Sigmoid colon (tissue), 7 donors: ENCODE results near the gene SARM1. TPM values are rescaled to one million over a fixed set of nuclear protein-coding genes. Genes with fewer than 3 reads are reported as not detected.

Source experiments
- DNase-seq: peaks from one replicate; pipeline ENCODE4 v3.0.0-alpha.2; 2019
- H3K27ac ChIP-seq, 4 donors: fragments of 200-600 bp; sonication (generic); one replicate each; pipeline ENCODE4 v1.5.1; 2016 to 2019; ENCODE audit warnings: mild to moderate bottlenecking in 1 of 4
- H3K27me3 ChIP-seq, 3 donors: fragments of 200-600 bp; sonication (generic); one replicate each; pipeline ENCODE4 v1.5.1; 2019; ENCODE audit warnings: mild to moderate bottlenecking in 1 of 3
- H3K36me3 ChIP-seq, 4 donors: fragments of 200-600 bp; sonication (generic); one replicate each; pipeline ENCODE4 v1.5.1; 2016 to 2019
- H3K4me1 ChIP-seq, 4 donors: fragments of 200-600 bp; sonication (generic); one replicate each; pipeline ENCODE4 v1.5.1; 2017 to 2019
- H3K4me3 ChIP-seq, 4 donors: fragments of 200-600 bp; sonication (generic); one replicate each; pipeline ENCODE4 v1.5.1; 2017 to 2019; ENCODE audit warnings: mild to moderate bottlenecking in 2 of 4, moderate library complexity in 1 of 4
- H3K9me3 ChIP-seq, 4 donors: fragments of 200-600 bp in 3 of 4; sonication (generic) in 3 of 4; one replicate each; pipeline versions ENCODE4 v1.5.1 to v1.6.1; 2013 to 2019
- EP300 ChIP-seq, 4 donors: sonication (generic); formaldehyde crosslinking; IDR thresholded peaks; one replicate each; pipeline ENCODE4 v1.6.1; 2017; ENCODE audit warnings: antibody characterized with exemption in 4 of 4
- POLR2A ChIP-seq, 2 donors: fragments of 450-650 bp; IDR thresholded peaks; one replicate each; pipeline ENCODE4 v1.6.1; 2016; ENCODE audit warnings: antibody characterized with exemption in 2 of 2, mild to moderate bottlenecking in 2 of 2, moderate library complexity in 2 of 2
- POLR2AphosphoS5 ChIP-seq, 4 donors: sonication (generic); formaldehyde crosslinking; IDR thresholded peaks; one replicate each; pipeline ENCODE4 v1.6.1; 2017; ENCODE audit warnings: antibody characterized with exemption in 4 of 4
- WGBS, 2 donors: extraction: QIAGEN DNeasy Blood & Tissue Kit; methylation state at CpG; one replicate each; pipeline ENCODE4 v1.1.7; 2013; 5-methylcytosine and 5-hydroxymethylcytosine counted together
- intact Hi-C: fragments of 100-400 bp; cut with DNase I; formaldehyde crosslinking; loops from one replicate; pipeline ENCODE4 v1.15.1; 2023
- polyA plus RNA-seq, 3 donors: library from polyadenylated mRNA; stranded (reverse); fragments of 200-250 nt; gene quantifications; one replicate each; pipeline ENCODE4 v1.2.3, GENCODE V29; 2013
- total RNA-seq, 4 donors: library from RNA; depleted of rRNA; stranded (reverse); fragments of >200 nt; gene quantifications; one replicate each; pipeline ENCODE4 v1.1.0, GENCODE V29; 2016
- TF ChIP-seq, protein P1 (sequence below), 4 experiments: fragments of 450-650 bp in 3 of 4; fragments of 200-600 bp in 1 of 4; IDR thresholded peaks; one replicate each; pipeline ENCODE4 v1.5.1; 2016 to 2019; ENCODE audit warnings: antibody characterized with exemption in 4 of 4, mild to moderate bottlenecking in 3 of 4, moderate library complexity in 2 of 4
- donor health status: healthy with polysubstance abuse.
- donor health status: Bipolar disorder and iron deficiency.
- donor health status: healthy.

SARM1 gene
- total and polyA plus RNA-seq, 7 donors: 3.5 to 13.3 (median 8.6) TPM

GRCh38 chr17:28368915-28369683 lies 2.4 kb upstream of the SARM1 start:
- intact Hi-C loops: no loop called here
- Histone ChIP-seq H3K36me3 (peaks cover 0 to 9% (median 4%) of the 10 kb centered on the region in 4 donors), H3K9me3 (no peaks in the 10 kb centered on the region), H3K27ac (no peak overlapping the region), H3K4me1 (peaks cover 0 to 31% (median 29%) of the 10 kb centered on the region in 4 donors), H3K4me3 (no peak overlapping the region), H3K27me3 (no peaks in the 10 kb centered on the region)
- no peak for DNase-seq
- TF ChIP-seq, protein P1, sequence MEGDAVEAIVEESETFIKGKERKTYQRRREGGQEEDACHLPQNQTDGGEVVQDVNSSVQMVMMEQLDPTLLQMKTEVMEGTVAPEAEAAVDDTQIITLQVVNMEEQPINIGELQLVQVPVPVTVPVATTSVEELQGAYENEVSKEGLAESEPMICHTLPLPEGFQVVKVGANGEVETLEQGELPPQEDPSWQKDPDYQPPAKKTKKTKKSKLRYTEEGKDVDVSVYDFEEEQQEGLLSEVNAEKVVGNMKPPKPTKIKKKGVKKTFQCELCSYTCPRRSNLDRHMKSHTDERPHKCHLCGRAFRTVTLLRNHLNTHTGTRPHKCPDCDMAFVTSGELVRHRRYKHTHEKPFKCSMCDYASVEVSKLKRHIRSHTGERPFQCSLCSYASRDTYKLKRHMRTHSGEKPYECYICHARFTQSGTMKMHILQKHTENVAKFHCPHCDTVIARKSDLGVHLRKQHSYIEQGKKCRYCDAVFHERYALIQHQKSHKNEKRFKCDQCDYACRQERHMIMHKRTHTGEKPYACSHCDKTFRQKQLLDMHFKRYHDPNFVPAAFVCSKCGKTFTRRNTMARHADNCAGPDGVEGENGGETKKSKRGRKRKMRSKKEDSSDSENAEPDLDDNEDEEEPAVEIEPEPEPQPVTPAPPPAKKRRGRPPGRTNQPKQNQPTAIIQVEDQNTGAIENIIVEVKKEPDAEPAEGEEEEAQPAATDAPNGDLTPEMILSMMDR (IDR thresholded peaks at IDR 0.05): no peak
- no peak for TF ChIP-seq EP300 (IDR thresholded peaks at IDR 0.05)
- no peak for TF ChIP-seq POLR2AphosphoS5 (IDR thresholded peaks at IDR 0.05)
- 93 to 94% methylated on average over 23 of the region's 23 CpGs for WGBS, 2 donors

GRCh38 chr17:28369684-28370034 lies 1.8 kb upstream of the SARM1 start:
- peak overlapping the region in 1 of 4 donors; percentile 82 for H3K27ac ChIP-seq
- peaks cover 0 to 31% (median 29%) of the 10 kb centered on the region in 4 donors for H3K4me1 ChIP-seq
- no peak for DNase-seq
- H3K27me3 ChIP-seq: no peaks in the 10 kb centered on the region
- 72 to 80% methylated on average over 10 of the region's 10 CpGs for WGBS, 2 donors
- H3K4me3 ChIP-seq: no peak overlapping the region
- peaks cover 0 to 4% (median 2%) of the 10 kb centered on the region in 4 donors for H3K36me3 ChIP-seq
- H3K9me3 ChIP-seq: no peaks in the 10 kb centered on the region
- intact Hi-C loops: no loop called here
- TF ChIP-seq EP300 (IDR thresholded peaks at IDR 0.05) (no peak), POLR2AphosphoS5 (IDR thresholded peaks at IDR 0.05) (no peak), POLR2A (IDR thresholded peaks at IDR 0.05) (no peak)
- TF ChIP-seq, protein P1 (IDR thresholded peaks at IDR 0.05): no peak

- H3K27ac ChIP-seq: peak within 1 kb of the TSS; percentile 76 to 82 (median 79)
- H3K27me3 ChIP-seq: no peaks in the 10 kb centered on the region
- TF ChIP-seq, protein P1 (IDR thresholded peaks at IDR 0.05): no peak
- TF ChIP-seq EP300 (IDR thresholded peaks at IDR 0.05) (no peak), POLR2AphosphoS5 (IDR thresholded peaks at IDR 0.05) (no peak), POLR2A (IDR thresholded peaks at IDR 0.05) (no peak)
- H3K4me3 ChIP-seq: peak within 1 kb of the TSS in 3 of 4 donors; percentile 62 to 66 (median 64)
- 34 to 43% methylated on average over 8 of the region's 8 CpGs for WGBS, 2 donors
- intact Hi-C loops: no loop called here
- no peak for DNase-seq
- peaks cover 0 to 31% (median 29%) of the 10 kb centered on the region in 4 donors for H3K4me1 ChIP-seq
- no peaks in the 10 kb centered on the region for H3K36me3 ChIP-seq
- H3K9me3 ChIP-seq: no peaks in the 10 kb centered on the region
These were observed 1.3 kb upstream of the SARM1 start, which contains the start of gene VTN for GRCh38 chr17:28370035-28370743. TSS of gene VTN (minus strand) at chr17:28370307. CDS start at chr17:28370203, 104 bp downstream.

GRCh38 chr17:28370744-28371103 lies 770 bp upstream of the SARM1 start:
- Histone ChIP-seq H3K9me3 (no peaks in the 10 kb centered on the region), H3K27ac (peak overlapping the region; percentile 76 to 82 (median 79)), H3K27me3 (no peaks in the 10 kb centered on the region), H3K36me3 (no peaks in the 10 kb centered on the region), H3K4me3 (peak overlapping the region in 2 of 4 donors; percentile 62 to 64), H3K4me1 (peaks cover 0 to 31% (median 29%) of the 10 kb centered on the region in 4 donors)
- no peak for DNase-seq
- 56 to 76% methylated on average over 1 of the region's 1 CpG for WGBS, 2 donors
- no peak for TF ChIP-seq POLR2A (IDR thresholded peaks at IDR 0.05)
- TF ChIP-seq POLR2AphosphoS5 (IDR thresholded peaks at IDR 0.05): no peak
- TF ChIP-seq EP300 (IDR thresholded peaks at IDR 0.05): no peak
- TF ChIP-seq, protein P1 (IDR thresholded peaks at IDR 0.05): no peak
- intact Hi-C loops: no loop called here
